Measurements from ENCODE around the gene TMEM202.
"Not testable (repeated sequence)": the region's sequence is repeated elsewhere in the genome, so short reads cannot be mapped to it uniquely, and the experiment has no call there.

TMEM202 gene

DNA sequence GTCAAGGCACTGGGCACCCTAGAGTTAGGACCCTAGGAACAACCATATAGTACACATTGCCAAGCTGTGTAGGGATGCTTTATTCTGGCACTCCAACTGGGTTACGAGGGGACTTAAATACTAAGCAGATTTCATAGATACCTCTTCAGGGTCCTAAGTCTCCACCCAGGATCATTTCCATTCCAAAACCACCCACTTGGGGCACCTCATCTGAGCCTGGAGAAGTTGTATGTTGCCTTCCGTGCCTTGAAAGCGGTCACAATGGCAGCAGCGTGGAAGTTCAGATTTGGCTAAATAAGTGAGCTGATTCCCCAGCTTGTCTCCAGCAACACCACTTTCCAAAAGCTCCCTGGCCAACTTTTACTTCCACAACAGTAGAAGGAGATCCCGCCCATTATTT, 4.6 kb downstream of the TMEM202 start:
- no peak for DNase-seq (ENCODE audit: low read depth, low spot score)

- DNase-seq (ENCODE audit: low read depth, low spot score), result no peak
Measured at GRCh38 chr15:72404356-72404755, 6.3 kb downstream of the TMEM202 start.

- no peak for DNase-seq (ENCODE audit: low read depth, low spot score)
Measured at GRCh38 chr15:72404841-72405240, 6.7 kb downstream of the TMEM202 start.

DNA sequence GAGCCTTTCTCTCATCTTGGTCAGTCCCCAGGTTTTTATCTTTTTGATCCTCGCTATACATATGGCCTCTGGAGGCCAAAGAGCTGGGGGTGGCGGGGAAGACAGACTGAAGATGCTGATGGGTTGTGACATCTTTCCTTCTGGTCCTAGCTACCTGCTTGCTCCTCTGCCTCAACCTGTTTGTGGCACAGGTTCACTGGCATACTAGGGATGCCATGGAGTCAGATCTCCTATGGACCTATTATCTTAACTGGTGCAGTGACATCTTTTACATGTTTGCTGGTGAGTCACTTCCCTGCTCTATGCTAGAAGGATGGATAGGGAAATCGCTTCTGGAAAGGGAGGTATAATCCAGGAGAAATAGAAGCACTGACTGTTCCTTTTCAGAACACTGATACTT, 8.8 kb downstream of the TMEM202 start:
- no peak for DNase-seq (ENCODE audit: low read depth, low spot score)

DNA sequence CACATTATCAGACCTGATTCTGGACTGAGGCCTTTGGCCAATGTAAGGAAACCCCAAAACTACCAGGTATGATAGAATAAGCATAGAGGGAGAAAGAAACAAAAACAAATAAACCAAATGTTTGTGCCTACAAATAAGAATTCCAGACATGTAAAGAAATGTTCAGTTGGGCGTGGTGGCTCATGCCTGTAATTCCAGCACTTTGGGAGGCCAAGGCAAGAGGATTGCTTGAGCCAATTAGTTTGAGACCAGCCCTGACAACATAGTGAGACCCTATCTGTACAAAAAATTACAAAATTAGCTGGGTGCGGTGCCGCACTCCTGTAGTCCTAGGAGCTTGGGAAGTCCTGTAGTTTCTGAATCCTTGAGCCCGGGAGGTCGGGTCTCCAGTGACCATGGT, 13.0 kb downstream of the TMEM202 start:
- no peak for DNase-seq (ENCODE audit: low read depth, low spot score)

DNA sequence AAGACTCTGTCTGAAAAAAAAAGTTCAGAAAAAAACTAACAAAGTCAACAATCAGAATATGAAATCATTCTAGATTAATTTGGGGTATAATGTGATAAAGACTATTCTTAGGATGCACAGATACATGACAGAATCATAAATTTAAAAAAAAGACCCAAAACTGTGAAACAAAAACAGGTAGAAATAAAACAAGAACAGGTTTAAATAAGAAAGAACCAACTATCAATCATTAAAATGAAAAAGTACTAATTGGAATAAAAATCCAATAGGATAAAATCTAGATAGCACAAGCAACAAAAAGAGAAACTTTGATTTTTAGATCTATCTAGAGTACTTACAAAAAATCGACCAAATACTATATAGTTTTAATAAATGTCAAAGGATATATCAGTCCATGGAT, 13.4 kb downstream of the TMEM202 start:
- no peak for DNase-seq (ENCODE audit: low read depth, low spot score)

DNA sequence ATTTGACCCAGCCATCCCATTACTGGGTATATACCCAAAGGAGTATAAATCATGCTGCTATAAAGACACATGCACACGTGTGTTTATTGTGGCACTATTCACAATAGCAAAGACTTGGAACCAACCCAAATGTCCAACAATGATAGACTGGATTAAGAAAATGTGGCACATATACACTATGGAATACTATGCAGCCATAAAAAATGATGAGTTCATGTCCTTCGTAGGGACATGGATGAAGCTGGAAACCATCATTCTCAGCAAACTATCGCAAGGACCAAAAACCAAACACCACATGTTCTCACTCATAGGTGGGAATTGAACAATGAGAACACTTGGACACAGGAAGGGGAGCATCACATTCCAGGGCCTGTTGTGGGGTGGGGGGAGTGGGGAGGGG, 15.2 kb downstream of the TMEM202 start:
- DNase-seq (ENCODE audit: low read depth, low spot score), result not testable (repeated sequence)

DNA sequence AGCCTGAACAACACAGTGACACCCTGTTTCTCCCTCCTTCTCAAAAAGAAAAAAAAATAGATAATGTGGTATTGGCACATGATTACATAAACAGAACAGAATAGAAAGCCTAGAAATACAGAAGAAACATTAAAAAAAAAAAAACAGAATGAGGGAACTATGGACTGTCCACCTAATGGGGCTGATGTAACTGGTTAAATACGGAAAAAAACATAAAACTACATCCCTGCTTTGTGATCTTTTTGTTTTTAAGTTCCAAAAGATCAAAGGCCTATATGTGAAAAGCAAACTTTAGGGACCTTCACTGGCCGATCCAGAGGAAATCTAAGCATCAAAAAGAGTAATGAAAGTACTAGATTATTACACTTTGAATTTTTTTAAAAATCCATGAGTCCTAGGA, 17.2 kb downstream of the TMEM202 start:
- no peak for DNase-seq (ENCODE audit: low read depth, low spot score)

GRCh38 chr15:72419768-72420167, 21.7 kb downstream of the TMEM202 start:
- DNase-seq (ENCODE audit: low read depth, low spot score), result not testable (repeated sequence)

GRCh38 chr15:72420576-72420975, 22.5 kb downstream of the TMEM202 start:
- DNase-seq (ENCODE audit: low read depth, low spot score), result no peak

DNA sequence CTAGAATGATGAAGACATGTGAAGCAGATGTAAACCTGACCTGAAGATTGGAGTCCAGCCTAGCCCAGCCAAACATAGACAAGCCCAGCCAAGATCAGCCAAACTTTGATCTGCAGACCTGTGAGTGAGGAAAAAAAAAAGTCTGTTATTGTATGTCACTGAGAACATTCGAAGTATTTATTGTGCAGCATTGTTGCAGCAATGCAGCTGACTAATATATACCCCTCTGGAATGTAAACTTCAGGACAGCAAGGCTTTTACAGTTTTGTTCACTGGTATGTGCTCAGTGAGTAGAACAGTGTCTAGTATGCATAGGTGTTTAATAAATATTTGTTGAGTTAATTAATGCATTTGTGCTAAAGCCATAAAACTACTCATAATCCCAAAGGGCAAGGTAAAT, 23.4 kb downstream of the TMEM202 start:
- DNase-seq (ENCODE audit: low read depth, low spot score), result no peak

DNA sequence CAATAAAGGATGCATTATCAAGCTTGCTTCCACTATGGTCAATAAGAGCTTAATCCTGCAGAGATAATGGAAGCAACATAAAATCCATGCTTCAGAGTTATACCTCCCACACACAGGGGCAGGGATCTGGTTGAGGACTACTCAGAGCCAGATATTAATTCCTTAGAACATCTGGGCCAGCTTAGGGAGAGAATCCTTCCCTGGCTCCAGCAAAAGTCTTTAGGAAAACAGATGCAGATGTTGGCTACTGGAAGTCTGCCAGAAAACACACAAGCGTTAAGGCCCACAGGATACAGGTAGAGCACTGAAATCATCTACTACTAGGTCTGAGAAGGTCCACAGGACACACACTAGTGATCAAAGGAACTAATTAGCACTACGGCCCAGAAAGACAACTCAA, 25.2 kb downstream of the TMEM202 start:
- DNase-seq (ENCODE audit: low read depth, low spot score), result no peak

DNA sequence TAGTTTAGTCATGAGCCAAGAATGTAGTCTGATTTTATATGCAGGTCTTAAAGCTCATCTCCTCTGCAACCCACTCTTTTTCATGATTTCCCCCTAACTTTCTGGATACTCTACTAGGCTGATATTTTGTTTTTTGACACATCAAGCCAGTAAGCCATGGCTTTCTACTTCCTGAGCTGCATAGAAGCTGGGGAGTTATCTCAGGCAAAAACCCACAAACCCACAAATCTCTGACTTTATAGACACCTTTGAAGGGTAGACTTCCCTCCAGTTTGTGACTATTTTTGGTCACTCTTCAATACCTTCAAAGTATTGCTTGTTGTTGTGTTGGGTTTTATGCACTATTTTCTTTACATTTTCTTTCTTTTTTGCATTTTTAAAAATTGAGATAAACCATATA, 28.6 kb downstream of the TMEM202 start:
- DNase-seq (ENCODE audit: low read depth, low spot score), result no peak

DNA sequence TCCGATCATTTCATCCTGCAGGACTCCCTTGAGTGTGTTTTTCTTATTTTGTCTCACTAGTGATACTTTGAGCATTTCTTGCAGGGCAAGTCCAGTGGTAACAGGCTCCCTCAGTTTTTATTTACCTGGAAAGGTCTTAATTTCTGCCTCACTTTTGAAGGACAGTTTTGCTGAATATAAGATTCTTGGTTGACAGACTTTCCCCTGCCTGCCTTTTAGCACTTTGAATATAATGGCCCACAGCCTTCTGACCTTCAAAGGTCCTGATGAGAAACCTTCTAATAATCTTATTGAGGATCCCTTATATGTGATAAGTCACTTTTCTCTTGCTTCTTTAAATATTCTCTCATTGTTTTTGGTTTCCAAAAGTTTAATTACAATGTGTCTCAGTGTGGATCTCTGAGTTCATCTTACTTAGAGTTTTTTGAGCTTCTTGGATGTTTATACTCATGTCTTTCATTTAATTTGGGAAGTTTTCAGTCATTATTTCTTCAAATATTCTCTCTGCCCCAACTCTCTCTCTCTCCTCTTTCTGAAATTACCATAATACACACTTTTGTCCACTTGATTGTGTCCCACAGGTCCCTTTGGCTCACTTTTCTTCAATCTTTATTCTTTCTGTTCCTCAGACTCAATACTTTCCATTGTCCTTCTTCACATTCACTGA, 39.7 kb downstream of the TMEM202 start:
- no peak for DNase-seq (ENCODE audit: low read depth, low spot score)

GRCh38 chr15:72442848-72443247, 44.7 kb downstream of the TMEM202 start:
- DNase-seq (ENCODE audit: low read depth, low spot score), result not testable (repeated sequence)

DNA sequence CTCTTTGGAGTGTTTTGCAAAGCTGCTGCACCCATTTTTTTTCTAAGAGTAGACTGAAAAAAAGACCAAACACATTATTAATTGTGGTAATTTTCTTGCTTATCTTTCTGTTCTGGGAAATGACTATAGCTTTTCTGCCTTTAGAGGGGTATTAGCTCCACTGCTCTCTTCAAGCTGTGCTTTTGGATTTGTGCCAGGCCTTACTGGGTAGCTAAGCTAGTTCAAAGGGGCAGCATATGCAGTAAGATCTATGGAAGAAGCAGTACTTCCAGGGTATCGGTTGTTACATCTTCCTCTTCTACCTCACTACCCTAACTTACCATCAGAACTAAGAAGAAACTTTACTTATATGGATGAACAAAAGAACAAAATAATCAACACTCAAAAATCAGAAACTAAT, 47.3 kb downstream of the TMEM202 start:
- no peak for DNase-seq (ENCODE audit: low read depth, low spot score)

DNA sequence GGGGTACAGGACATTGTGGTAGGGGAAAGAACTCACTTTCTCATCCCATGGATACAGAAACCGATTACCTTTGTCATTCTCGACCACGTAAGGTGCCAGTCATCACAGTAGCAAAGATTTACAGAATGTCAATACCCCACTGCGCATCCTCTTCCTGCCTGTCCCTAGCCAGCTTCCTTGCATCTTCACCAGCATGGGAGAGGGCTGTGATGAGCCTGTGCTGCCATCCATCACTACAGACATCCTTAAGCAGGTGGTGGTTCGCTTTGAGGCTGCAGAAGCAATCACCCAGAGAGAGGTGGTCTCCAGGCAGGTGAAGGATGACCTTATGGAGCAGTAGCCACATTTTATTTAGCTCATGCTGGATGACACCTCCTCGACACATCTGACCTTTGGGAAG, 52.7 kb downstream of the TMEM202 start:
- DNase-seq (ENCODE audit: low read depth, low spot score), result no peak

- DNase-seq (ENCODE audit: low read depth, low spot score), result no peak
Measured at GRCh38 chr15:72451224-72451623, 53.1 kb downstream of the TMEM202 start.

DNA sequence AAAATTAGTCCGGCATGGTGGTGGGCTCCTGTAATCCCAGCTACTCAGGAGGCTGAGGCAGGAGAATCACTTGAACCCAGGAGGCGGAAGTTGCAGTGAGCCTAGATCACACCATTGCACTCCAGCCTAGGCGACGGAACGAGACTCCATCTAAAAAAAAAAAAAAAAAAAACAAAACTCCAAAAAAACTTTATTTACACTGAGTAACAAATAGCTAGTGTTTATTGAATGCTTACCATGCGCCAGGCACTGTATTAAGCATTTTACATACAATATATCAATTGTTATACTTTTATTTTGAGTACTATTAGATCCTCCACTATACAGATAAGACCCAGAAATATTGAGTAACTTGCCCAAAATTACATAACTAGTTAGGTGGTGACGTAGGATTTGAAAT, 58.6 kb downstream of the TMEM202 start:
- DNase-seq (ENCODE audit: low read depth, low spot score), result no peak

Data from smooth muscle cell of the brain vasculature (primary cell).